Measurements from ENCODE around the gene FBXL13. TPM values are rescaled to one million over a fixed set of nuclear protein-coding genes. Genes with fewer than 3 reads are reported as not detected.
"Not testable (repeated sequence)": the region's sequence is repeated elsewhere in the genome, so short reads cannot be mapped to it uniquely, and the experiment has no call there.

The FBXL13 gene
- total RNA-seq, 1 donor from 2014 or later = 0.85 TPM

GRCh38 chr7:102811942-102812678, 262.5 kb downstream of the FBXL13 start:
- DNase-seq = no peak

- DNase-seq = no peak
These were observed 263.7 kb downstream of the FBXL13 start for GRCh38 chr7:102810916-102811315.

- no peak for DNase-seq
These were observed 268.0 kb downstream of the FBXL13 start for GRCh38 chr7:102806613-102807012.

- peak; percentile 20 for DNase-seq
These were observed 278.5 kb downstream of the FBXL13 start for GRCh38 chr7:102795987-102796595.

GRCh38 chr7:102794567-102794966, 280.0 kb downstream of the FBXL13 start:
- peak; percentile 60 for DNase-seq

- DNase-seq = not testable (repeated sequence)
These were observed 282.8 kb downstream of the FBXL13 start for GRCh38 chr7:102791831-102792230.

- peak; percentile 73 for DNase-seq
These were observed 283.2 kb downstream of the FBXL13 start for GRCh38 chr7:102791367-102791766.

GRCh38 chr7:102790364-102791100, 284.1 kb downstream of the FBXL13 start:
- not testable (repeated sequence) for DNase-seq

GRCh38 chr7:102788770-102789169, 285.8 kb downstream of the FBXL13 start:
- not testable (repeated sequence) for DNase-seq

GRCh38 chr7:102780926-102781325, 293.7 kb downstream of the FBXL13 start:
- DNase-seq = not testable (repeated sequence)

GRCh38 chr7:102778663-102779062, 295.9 kb downstream of the FBXL13 start:
- DNase-seq = not testable (repeated sequence)

GRCh38 chr7:102776217-102776616, 298.4 kb downstream of the FBXL13 start:
- DNase-seq = not testable (repeated sequence)

- DNase-seq = not testable (repeated sequence)
These were observed 304.1 kb downstream of the FBXL13 start for GRCh38 chr7:102770467-102770866.

- not testable (repeated sequence) for DNase-seq
These were observed 304.9 kb downstream of the FBXL13 start for GRCh38 chr7:102769657-102770192.

GRCh38 chr7:102763295-102763905, 311.2 kb downstream of the FBXL13 start:
- not testable (repeated sequence) for DNase-seq

Other genes with a start within 250 kb of the FBXL13 start
- 1.2 and 2.0 TPM in 2 replicates for gene LRRC17, start 161.8 kb downstream of the FBXL13 start, total RNA-seq
- gene ARMC10, start 344 bp upstream of the FBXL13 start, total RNA-seq = 29.7 and 36.8 TPM in 2 replicates
- 5.4 and 6.4 TPM in 2 replicates for gene NAPEPLD, start 74.3 kb upstream of the FBXL13 start, total RNA-seq
- gene PMPCB, start 222.6 kb upstream of the FBXL13 start, total RNA-seq = 51.6 and 58.2 TPM in 2 replicates

Data from dermis blood vessel endothelial cell (primary cell).